HG02938 (cell line): ENCODE measurements around the gene PODN.

Experiments
- ATAC-seq: cut with Tn5 transposase; IDR thresholded peaks from one replicate; pipeline ENCODE4 v1.9.1; 2021; ENCODE audit warnings: mild to moderate bottlenecking, moderate library complexity; ENCODE audit not compliant: unreplicated experiment

Gene PODN

GRCh38 chr1:53087332-53088285, 25.6 kb downstream of the PODN start:
- ATAC-seq, result no peak

- no peak for ATAC-seq
Observed at GRCh38 chr1:53088616-53089300, 26.7 kb downstream of the PODN start.

GRCh38 chr1:53089478-53090226, 27.6 kb downstream of the PODN start:
- ATAC-seq, result no peak

DNA sequence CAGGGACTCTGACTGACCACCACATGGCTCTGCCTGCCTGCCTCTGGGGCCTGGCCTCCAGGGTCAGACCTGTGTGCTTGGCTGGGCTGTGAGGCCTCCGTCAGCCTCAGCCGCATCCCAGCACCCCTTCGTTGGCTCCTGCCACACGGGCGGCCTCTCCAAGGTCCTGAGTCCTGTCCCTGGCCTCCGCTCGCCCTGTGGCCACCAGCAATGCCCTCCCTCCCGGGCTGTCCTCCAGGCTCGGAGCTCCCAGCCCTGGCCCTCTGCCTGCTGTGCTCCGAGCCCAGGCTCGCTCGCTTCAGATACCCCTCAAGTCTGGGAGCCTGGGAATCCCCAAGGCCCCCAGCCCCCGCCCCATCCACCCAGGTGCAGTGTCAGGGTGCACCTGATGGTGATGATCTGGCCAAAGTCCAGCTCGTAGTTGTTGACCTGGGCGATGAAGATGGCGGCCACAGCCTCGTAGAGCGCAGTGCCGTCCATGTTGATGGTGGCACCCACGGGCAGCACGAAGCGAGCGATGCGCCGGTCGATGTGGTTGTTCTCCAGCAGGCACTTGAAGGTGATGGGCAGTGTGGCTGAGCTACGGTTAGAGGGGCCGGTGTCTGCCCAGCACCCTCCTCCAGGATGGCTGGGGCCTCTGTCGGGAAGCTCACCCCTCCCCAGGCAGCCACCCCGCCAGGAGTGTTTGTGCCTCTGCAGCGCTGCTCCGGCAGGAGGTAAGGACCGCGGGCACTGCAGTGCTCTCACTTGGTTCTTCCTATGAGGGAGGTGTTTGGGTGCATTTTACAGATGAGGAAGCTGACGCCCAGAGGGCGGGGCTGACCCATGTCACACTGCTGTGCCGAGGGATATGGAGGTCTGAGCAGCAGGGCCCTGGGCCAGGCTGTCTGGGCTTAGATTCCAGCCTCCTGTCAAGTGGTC, 28.5 kb downstream of the PODN start:
- no peak for ATAC-seq

- ATAC-seq, result no peak
Observed at GRCh38 chr1:53091841-53092645, 30.0 kb downstream of the PODN start.

DNA sequence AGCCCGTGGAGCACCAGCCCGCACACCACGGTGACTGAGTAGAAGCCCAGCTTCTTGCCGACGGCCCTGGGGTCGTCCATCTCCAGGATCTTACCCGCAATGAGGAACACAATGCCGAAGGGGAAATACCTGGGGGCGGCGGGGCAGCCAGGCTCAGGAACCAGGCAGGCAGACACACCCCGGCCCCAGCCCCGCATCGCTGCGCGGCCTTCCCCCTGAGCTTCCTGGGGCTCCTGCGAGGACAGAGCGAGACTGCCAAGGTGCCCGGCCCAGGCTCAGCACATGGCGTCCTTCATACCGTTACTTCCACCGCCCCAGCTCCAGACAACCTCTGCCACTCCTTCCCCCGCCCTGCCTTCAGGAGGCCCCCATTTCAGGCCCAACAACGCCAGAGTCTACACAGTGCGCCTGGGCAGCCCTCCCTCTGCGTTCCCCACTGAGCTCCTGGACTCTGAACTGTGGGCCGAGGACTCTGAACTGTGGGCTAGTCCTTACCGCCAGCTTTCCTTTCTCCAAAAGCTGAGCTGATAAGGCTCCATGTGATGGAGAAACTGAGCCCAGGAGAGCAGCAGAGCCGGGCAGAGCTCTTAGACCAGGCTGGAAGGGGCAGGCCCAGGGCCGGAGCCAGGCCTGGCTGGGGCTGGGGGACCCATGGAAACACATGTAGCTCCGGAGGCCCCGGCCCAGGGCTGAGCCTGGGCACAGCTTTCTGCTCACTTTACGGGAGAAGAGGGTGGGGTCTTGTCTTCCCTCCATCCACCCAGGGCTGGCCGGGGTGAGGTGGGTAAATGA, 30.8 kb downstream of the PODN start:
- ATAC-seq, result no peak

DNA sequence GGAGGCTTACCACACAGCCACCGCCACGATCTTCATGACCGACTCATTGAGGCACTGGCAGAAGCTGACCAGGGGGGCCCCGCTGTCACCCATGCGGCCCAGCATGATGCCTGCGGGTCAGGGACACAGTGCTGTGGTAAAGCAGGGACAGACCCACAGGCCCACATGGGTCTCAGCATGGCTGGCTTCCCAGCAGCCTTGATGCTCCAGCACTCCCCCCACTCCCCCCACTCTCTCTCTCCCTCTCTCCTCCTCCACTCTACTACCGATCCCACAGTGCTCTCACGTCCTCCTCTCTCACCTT, 31.4 kb downstream of the PODN start:
- no peak for ATAC-seq

DNA sequence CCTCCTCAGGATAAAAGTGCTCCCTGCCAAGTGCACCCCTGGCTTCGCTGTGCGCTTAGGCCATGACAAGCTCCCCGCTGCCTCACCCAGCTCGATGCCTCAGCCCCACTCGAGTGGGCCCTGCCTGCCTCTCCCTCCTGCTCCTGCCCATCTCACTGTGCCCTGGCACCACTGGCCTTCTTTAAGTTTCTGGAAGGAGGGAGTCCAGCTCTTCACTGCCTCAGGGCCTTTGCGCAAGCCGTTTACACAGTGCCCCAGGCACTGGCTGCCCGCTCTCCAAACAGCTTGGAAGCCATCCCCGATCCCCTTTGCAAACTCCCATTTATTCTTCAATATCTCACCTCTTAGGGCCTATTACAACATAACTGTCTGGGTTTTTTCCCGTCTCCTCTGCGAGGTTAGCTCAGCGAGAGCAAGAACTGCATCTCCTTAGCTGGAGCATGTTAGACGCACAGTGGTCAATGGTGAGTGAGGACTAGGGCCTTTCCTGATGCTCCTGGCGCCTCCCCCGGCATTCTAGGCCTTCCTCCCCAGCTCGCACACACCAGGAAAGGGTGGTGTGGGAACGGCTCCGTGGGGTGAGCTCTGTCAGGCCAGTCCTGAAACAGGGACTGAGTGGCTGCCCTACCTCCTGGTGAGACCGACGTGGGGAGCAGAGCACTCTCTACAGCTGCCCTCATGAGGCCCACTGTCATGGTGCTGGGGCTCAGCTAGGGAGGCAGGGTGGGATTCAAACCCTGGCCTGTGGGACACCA, 31.9 kb downstream of the PODN start:
- ATAC-seq, result no peak

DNA sequence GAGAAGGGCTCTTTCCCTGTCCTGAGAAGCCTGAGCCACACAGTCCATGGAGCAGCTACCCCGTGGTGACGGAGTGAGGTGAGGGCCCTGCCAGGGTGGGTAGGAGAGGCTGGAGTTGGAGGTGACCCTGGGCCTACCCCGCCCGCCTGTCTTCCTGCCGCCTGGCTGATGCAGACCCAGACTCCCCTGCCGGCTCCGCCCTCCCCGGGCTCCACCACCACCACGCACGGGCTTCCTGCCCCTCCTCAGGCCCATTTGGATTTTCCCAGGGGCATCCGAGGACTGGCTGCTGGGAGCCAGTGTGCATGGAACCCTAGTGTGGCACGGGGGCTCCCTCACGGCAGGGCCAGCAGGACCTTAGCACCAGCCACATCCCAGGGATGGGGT, 32.5 kb downstream of the PODN start:
- no peak for ATAC-seq

- ATAC-seq, result no peak
Observed at GRCh38 chr1:53104289-53104913, 42.4 kb downstream of the PODN start.

- no peak for ATAC-seq
Observed at GRCh38 chr1:53107090-53107489, 45.1 kb downstream of the PODN start.

- ATAC-seq, result no peak
Observed at GRCh38 chr1:53107570-53108322, 45.7 kb downstream of the PODN start.

- ATAC-seq, result no peak
Observed at GRCh38 chr1:53108646-53109580, 46.9 kb downstream of the PODN start.

DNA sequence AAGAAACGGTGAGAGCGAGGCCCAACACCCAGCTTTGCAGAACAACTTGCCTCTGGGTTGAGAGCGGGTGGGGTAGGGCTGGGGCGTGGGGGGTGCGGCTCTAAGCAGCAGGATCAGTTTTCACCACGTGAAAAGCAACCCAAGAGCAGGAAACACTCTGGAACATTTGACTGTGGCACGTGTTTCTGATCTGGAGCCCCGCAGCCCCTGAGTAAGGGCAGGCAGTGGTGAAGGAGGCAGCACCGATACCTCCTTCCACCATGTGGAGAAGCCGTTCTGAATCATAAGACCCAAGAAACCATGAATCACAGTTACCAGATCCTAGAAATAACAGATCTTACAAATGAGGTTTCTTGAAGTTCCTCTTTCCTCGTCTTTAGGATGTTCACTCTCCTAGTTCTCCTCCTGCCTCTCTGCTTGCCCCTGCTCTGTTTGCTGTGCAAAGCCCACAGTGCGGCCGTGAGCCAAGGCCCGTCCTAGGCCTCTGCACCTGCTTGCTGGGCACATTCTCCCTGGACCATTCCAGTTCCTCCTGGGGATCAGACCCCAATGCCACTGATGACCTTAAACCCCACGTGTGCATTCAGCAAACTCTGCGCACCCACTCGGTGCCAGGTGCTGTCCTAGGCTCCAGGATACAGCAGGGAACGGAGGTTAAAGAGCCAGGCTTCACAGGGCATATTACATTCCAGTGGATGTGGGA, 48.5 kb downstream of the PODN start:
- no peak for ATAC-seq

GRCh38 chr1:53111073-53111556, 49.1 kb downstream of the PODN start:
- ATAC-seq, result no peak
